Sigmoid colon (tissue), 4 donors: ENCODE data around the gene CARD14.

Source experiments
- CTCF ChIP-seq, 4 experiments: fragments of 450-650 bp in 3 of 4; fragments of 200-600 bp in 1 of 4; IDR thresholded peaks; one replicate each; pipeline ENCODE4 v1.5.1; 2016 to 2019; ENCODE audit warnings: antibody characterized with exemption in 4 of 4, mild to moderate bottlenecking in 3 of 4, moderate library complexity in 2 of 4
- EP300 ChIP-seq, 4 donors: sonication (generic); formaldehyde crosslinking; IDR thresholded peaks; one replicate each; pipeline ENCODE4 v1.6.1; 2017; ENCODE audit warnings: antibody characterized with exemption in 4 of 4
- POLR2A ChIP-seq, 2 donors: fragments of 450-650 bp; IDR thresholded peaks; one replicate each; pipeline ENCODE4 v1.6.1; 2016; ENCODE audit warnings: antibody characterized with exemption in 2 of 2, mild to moderate bottlenecking in 2 of 2, moderate library complexity in 2 of 2

- TF ChIP-seq POLR2A (IDR thresholded peaks at IDR 0.05) (no peak), CTCF (IDR thresholded peaks at IDR 0.05) (no peak), EP300 (IDR thresholded peaks at IDR 0.05) (no peak)
These were observed 44.4 kb downstream of the CARD14 start for GRCh38 chr17:80214012-80214877.
